GM18951 (cell line): ENCODE measurements around the gene BAG5.

ENCODE experiments used
- POLR2A ChIP-seq: IDR thresholded peaks from 4 replicates; pipeline ENCODE4 v1.6.1; 2011; ENCODE audit warnings: mild to moderate bottlenecking; ENCODE audit not compliant: insufficient read length, insufficient read depth; ENCODE audit errors: extremely low read depth
- in situ Hi-C: fragments of 300-500 bp; cut with MboI; formaldehyde crosslinking; loops from one replicate; pipeline ENCODE4 v1.12.0; 2022; ENCODE audit warnings: low sequenced_read_pairs, mixed read lengths, inconsistent platforms; ENCODE audit not compliant: unreplicated experiment

The BAG5 gene

DNA sequence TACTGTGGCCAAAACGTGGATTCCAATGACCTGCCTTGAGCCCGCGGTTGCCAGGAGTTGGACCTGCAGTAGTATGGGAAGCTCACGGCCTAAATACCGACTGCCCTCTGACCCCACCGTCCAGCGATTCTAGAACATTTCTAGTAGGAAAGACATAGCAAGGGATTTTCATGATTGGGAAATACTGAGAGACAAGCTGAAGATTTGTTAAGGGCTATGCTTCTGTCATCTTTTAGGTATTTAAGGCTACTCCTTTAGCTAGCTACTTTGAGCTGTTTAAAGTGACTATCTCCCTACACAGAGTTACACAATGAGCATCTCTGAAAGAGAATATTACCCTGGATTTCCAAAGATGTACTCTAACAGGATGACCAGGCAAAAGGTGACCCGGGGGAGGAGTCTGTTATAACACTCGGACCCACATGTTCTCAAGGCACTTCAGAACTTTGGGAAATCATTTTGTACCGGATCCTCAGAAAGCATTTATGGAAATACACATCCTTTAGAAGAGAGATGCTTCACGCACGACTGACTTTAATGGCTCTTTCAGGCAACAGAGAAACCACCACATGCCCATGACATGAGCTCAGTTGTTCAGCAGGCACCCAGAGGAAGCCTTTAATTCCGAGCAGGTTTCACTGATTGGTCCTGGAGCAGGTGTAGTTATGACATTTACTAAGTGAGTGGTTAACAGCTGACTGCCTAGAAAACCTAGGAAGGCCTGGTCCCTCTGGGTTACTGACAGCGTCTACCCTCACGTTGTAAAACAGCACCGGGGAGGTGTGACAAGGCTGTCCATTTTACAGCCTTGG, 4.2 kb downstream of the BAG5 start:
- in situ Hi-C loops: no loop called here
- no peak for TF ChIP-seq POLR2A

DNA sequence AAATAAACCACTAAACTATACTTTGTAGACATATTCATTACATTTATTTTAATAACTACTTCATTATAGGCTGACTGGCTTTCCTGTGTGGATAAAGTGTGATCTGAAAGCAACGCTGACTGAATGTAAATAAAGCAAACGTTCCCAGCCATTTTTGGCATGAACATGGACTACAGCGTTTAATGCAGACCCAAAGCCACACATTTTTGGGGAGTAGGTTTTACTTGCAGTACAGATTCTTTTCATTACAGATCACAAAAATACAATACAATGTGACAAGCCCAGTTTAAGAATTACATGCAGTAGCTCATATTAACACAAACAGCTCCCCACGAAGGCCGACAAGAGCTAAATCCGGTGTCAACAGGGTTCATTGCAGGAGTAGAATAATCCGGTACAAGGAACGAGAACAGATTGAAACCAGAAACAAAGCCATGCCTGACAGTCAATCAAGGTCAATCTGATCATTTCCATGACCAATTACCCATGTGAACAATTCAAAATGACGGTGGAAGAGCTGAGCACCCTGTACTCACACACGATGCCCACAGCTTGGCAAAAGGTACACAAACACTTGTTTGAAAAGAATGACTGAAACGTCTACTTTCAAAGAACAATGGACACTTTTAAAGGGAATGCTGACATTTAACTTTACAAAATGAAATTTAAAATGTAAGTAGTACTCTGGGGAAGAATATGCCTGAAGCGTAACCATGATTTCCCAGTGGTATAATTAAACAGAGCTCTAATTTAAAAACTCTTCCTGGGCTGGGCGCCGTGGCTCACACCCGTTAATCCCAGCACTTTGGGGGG, 5.3 kb downstream of the BAG5 start:
- in situ Hi-C loops: no loop called here

DNA sequence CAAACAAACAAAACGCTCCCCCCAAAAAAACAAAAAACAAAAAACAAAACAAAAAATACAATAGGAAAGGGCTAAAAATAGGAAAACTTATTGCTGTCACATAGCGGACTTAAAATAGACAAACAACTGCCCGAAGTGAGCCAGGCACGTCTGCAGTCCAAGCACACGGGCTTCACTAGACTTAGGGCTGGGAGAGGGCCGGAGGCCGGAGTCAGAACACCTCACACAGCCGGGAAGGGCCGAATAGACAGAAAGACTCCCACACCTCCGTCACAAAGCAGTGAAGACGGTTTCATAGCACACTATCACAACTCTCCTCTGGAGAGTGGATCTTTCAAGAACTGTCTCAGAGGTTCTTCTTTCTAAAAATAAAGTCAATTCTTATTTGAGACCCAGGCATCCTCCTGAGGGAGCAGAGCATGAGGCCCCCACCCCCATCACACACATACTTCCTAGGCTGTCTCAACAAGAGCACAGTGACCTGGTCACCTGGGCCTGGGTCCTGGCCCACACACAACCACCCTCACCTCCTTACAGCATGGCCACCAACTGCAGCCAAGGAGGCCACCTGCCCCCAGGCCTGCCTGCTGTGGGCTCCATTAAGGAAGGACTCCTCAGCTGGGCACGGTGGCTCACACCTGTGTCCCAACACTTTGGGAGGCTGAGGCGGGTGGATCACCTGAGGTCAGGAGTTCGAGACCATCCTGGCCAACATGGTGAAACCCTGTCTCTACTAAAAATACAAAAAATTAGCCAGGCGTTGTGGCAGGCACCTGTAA, 6.7 kb downstream of the BAG5 start:
- in situ Hi-C loops: no loop called here
- no peak for TF ChIP-seq POLR2A

More for the DNA sequence above, 5.3 kb downstream of the BAG5 start:
- no peak for TF ChIP-seq POLR2A

DNA sequence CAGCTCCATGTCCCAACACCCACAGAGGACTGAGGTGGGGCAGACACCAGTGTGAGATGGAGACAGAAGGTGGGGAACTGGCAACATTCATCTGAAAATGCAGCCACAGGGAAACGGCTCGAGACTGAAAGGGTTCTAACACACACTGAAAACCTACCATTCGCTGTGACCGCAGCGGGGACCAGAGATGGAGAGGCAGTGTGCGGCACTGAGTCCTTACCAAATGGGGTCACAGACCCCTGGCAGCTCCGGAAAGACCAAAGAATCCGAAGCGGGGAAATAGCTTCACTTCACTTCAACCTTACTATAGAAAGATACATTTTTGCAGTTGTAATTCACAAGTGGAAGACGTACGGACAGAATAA, 9.6 kb downstream of the BAG5 start:
- in situ Hi-C loops: no loop called here
- TF ChIP-seq POLR2A: no peak

DNA sequence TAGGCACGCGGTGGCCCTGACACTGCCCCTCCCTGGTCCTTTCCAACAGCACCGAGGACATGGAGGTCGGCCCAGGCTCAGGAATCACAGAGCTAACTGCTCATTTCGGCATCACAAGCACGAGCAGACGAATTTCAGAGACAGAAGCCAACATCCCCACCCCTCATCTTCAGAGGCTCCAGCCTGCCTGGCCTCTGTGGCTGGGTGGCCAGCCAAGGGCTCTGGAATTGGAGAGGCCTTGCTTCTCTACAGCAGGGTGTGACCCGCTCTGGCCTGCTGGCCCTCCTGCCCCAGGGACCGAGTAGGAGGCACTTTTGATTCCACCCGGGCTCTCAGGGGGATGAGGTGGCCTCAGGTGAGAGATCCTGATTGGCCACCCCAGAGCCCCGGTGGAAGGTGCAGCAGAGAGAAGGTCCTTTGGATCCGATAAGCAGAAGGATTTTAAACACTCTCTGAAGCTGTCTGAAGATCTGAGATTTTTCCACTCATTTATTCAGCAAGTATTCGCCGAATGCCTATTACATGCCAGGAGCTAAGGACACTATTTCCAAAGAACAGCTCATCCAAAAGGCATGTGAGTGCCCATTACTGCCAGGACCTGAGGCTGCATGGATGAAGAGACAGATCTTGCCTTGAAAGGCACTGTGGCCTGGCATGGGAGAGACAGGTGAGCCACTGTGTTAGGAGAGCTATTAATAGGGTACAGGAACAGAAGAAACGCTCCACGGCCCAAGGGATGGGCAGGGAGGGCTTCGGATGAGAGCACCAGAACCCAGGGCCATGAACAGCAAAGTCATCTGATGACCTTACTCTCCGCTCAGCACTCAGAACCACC, 10.2 kb downstream of the BAG5 start:
- in situ Hi-C loops: no loop called here
- no peak for TF ChIP-seq POLR2A

DNA sequence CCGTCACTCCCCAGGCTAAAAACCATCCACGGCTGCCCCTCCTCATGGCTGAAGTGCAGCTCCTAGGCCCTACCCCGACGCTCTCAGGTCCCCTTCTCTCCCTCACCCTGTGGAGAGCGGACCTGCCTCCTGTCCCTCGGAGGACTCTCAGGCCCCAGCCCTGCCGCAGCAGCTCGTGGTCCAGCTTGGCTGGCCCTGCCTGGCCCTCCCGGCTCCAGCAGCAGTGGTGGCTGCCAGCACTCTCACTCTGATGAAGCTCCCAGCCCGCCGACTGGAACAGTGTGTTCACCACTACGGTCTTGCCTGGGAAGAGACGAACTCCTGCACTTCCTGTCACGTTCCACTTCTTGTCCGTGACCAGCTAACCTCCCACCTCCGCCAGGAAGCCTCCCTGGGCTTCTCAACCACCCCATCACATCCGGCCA, 11.1 kb downstream of the BAG5 start:
- TF ChIP-seq POLR2A: no peak
- in situ Hi-C loops: no loop called here

DNA sequence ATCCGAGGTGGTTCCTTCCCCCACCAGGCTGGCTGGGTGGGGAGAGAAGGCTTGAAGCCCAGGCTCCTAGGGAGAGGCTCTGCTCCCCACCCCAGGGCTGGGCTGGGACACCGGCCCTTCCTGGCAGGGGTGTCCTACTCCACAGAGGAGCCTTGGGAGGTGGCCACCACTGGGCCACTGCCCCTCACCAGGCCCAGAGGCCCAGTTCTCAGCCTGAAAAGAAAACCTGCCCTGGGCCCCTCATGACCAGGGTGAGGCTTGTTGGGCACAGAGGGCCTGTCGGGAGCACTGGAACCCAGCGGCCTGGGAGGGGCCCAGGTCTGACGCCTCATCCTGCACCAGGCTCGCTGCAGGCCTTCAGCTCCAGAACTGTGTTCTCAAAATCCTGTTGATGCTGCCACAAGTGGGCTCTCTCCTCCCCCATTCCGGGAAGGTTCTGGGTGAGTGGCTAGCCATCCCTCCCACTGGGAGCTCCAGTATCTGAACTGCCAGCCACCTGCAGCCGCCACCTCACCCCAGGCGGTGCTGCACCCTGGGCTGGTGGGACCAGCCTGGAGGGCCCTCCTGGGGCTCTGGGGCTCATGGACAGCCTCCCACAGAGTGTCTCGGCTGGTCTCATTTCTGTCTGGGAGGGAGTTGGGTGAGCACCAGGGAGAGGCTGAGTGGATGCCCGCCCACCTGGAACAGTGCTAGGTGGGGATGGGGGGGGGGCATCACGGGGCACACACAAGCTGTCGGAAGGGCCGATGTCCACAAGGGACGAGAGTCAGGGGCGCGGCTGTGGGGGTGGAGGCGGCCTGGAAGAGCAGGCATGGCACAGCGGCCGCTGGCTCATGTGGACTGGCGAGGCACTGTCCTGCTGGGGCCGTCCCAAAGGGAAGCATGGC, 11.8 kb downstream of the BAG5 start:
- no peak for TF ChIP-seq POLR2A
- in situ Hi-C loops: no loop called here

DNA sequence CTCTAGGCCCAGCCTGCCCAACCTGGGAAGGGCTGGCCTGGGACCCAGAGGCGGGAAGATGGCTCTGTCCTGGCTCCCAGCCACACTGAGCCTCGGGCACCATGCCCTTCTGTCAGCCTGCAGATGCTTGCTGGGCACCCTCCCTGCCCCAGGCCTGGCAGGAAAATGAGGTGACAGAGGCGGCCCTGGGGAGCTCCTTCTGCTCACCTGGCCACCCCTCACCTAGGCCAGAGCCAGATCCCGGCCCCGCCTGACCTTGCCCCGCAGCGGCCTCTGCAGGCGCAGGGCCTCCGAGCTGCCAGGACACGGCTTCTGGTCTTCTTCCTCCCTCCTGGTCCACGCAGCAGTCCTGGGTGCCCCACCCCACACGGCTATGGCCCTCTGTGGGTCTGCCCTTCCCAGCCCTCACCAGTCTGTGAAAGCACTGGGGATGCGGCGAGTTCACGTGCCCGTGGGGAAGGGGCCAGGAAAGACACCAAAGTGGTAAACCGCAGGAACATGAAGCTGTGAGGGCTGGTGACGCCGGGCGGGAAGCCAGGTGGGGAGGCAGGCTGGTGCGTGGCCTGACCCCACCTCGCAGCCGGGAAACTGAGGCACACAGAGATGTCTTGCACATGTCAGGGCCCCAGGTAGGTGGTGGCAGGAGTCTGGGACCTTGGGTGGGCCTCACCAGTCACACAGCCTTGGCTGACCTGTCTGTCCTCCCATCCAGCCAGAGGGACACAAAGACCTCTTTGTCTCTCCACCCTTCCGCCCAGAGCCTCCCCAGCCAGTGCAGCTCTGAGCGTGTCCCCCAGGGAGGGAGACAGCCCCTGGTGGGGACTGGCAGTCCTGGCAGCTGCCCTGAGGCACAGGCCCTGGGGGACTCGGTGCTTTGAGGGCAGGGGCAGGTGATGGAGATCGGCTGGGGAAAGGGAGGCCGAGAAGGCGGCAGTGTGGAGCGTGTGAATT, 12.8 kb downstream of the BAG5 start:
- in situ Hi-C loops: no loop called here
- TF ChIP-seq POLR2A: no peak

DNA sequence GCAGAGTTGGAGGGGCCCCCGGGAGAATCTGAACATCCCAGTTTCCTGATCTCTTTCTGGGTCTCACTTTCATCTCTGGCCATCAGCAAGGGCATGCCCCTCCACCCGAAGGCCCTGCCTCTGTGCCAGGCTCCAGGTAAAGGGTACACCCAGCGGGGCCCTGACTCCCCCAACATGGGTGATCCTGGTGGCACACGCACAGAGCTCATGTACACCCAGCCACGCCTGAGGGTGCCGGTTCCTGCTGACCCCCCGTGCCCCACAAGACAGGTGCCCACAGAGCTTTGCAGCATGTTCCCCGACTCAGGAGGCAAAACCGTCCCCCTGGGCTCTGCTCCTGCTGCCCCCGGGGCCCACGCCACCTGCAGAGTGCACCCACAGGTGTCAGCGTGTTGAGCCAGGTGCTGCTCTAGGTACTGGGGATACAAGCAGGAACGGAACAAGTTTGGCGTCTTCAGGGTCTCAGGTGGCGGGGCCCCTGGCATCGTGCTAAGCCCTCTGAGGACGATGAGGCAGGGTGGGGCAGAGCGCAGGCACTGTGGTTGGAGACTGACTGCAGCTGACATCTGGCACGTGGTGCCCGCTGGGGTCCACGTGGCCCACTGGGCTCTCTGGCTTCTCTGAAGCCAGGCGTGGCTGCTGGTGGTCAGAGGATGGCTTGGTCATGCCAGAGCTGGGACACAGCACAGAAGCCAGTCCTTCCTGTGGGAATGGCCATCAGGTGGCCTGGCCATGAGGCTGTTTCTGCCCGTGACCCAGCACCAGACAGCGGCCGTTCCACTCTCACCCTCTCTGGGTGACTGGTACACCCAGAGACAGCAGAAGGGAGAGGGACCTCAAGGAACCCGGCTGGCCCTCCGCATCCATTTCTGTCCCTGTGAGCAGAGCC, 13.8 kb downstream of the BAG5 start:
- TF ChIP-seq POLR2A: no peak
- in situ Hi-C loops: no loop called here

DNA sequence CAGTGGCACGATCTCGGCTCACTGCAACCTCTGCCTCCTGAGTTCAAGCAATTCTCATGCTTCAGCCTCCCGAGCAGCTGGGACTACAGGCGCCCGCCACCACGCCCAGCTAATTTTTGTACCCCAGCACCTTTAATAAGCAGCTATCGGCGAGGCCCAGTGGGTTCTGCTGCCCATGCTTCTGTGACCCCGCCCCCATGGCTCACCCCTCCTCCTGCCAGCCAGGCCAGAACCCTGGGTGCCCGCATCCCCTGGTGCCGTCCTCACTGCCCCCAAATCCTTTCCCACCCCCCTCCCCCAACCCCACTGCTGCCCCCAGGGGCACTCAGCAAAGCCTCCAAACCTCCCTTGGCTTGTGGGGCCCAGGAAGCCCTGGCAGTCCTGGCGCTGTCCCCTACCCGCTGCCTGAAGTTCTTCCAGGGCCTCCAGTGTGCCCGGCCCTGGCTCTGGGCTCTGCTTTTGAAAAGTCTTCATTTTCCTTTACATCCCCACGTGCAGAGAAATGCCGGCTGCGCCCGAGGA, 14.5 kb downstream of the BAG5 start:
- in situ Hi-C loops: no loop called here
- TF ChIP-seq POLR2A: no peak

DNA sequence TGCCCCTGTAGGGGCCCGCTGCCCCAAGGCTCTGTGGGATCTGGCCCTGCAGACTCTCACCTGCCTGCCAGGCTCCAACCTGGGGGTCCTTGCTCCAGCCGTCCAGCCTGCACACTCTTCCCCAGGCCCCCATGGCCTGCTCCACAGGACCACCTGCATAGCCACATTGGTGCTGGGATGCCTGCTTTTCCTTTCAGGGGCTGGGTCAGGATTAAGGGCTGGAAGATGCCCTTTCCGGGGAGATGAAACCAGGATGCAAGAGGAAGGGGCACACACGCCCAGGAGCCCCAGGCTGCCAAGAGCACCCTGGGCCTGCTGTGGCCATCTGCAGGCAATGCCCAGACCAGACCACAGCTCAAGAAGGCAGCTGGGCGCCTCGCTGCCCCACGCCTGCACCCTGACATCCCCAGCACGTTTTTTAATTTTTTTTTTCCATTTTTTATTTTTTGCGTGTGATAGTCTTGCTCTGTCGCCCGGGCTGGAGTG, 15.0 kb downstream of the BAG5 start:
- in situ Hi-C loops: no loop called here
- TF ChIP-seq POLR2A: no peak
